HG02759 (cell line): ENCODE data around the gene FAM107B.
"Not testable (repeated sequence)": the region's sequence is repeated elsewhere in the genome, so short reads cannot be mapped to it uniquely, and the experiment has no call there.

Experiments used
- ATAC-seq: cut with Tn5 transposase; IDR thresholded peaks from one replicate; pipeline ENCODE4 v1.9.1; 2021; ENCODE audit warnings: mild to moderate bottlenecking, moderate library complexity; ENCODE audit not compliant: unreplicated experiment

FAM107B gene

GRCh38 chr10:14774797-14775196 lies at the start of gene FAM107B:
Gene FAM107B (minus strand): TSS chr10:14774897. CDS start chr10:14774663, 234 bp downstream.
- ATAC-seq, result no peak

- ATAC-seq, result no peak
Measured at GRCh38 chr10:14823966-14824365, 49.3 kb upstream of the FAM107B start.

GRCh38 chr10:14822879-14823755 lies 48.4 kb upstream of the FAM107B start:
- ATAC-seq, result no peak

GRCh38 chr10:14821635-14822375 lies 47.1 kb upstream of the FAM107B start:
- no peak for ATAC-seq

GRCh38 chr10:14820775-14821154 lies 46.1 kb upstream of the FAM107B start:
- no peak for ATAC-seq

- ATAC-seq, result no peak
Measured at GRCh38 chr10:14820010-14820774, 45.5 kb upstream of the FAM107B start.

- ATAC-seq, result not testable (repeated sequence)
Measured at GRCh38 chr10:14816717-14817116, 42.0 kb upstream of the FAM107B start.

GRCh38 chr10:14815681-14816080 lies 41.0 kb upstream of the FAM107B start:
- no peak for ATAC-seq

- ATAC-seq, result no peak
Measured at GRCh38 chr10:14812271-14812670, 37.6 kb upstream of the FAM107B start.

GRCh38 chr10:14810969-14811953 lies 36.6 kb upstream of the FAM107B start:
- no peak for ATAC-seq

GRCh38 chr10:14806318-14806717 lies 31.6 kb upstream of the FAM107B start:
- no peak for ATAC-seq

GRCh38 chr10:14803827-14804226 lies 29.1 kb upstream of the FAM107B start:
- no peak for ATAC-seq

- ATAC-seq, result no peak
Measured at GRCh38 chr10:14801723-14802122, 27.0 kb upstream of the FAM107B start.

GRCh38 chr10:14800397-14800796 lies 25.7 kb upstream of the FAM107B start:
- ATAC-seq, result no peak

- no peak for ATAC-seq
Measured at GRCh38 chr10:14798636-14799035, 23.9 kb upstream of the FAM107B start.

- ATAC-seq, result no peak
Measured at GRCh38 chr10:14787938-14788337, 13.2 kb upstream of the FAM107B start.

- no peak for ATAC-seq
Measured at GRCh38 chr10:14784459-14785055, 9.9 kb upstream of the FAM107B start.

- ATAC-seq, result no peak
Measured at GRCh38 chr10:14782691-14783363, 8.1 kb upstream of the FAM107B start.

GRCh38 chr10:14781763-14782162 lies 7.1 kb upstream of the FAM107B start:
- ATAC-seq, result no peak
